OCI-LY1 (cell line): ENCODE data around the gene CCDC63.

Experiments used
- CTCF ChIP-seq: fragments of 200-600 bp; sonication (generic), shearing (Covaris generic); IDR thresholded peaks from 2 replicates; pipeline ENCODE4 v1.5.1; 2017; ENCODE audit warnings: mild to moderate bottlenecking, antibody characterized with exemption, low read length, moderate library complexity, mixed read lengths
- EZH2 ChIP-seq: fragments of 200-600 bp; sonication (generic), shearing (Covaris generic); IDR thresholded peaks from 2 replicates; pipeline ENCODE4 v1.8.0; 2017; ENCODE audit warnings: borderline replicate concordance, mixed run types, mild to moderate bottlenecking, antibody characterized with exemption, low read length, moderate library complexity, mixed read lengths

GRCh38 chr12:110816248-110816647 lies 30.5 kb upstream of the CCDC63 start:
- TF ChIP-seq CTCF (no peak), EZH2 (no peak)
